Activated naive CD4-positive, alpha-beta T cell treated with anti-CD3 and anti-CD28 coated beads, Interleukin-2, amount 50 U/mL, for 72 hours (primary cell): ENCODE data around the gene RPS5. TPM values are rescaled to one million over a fixed set of nuclear protein-coding genes. Genes with fewer than 3 reads are reported as not detected.
"Not testable (repeated sequence)": the region's sequence is repeated elsewhere in the genome, so short reads cannot be mapped to it uniquely, and the experiment has no call there.

Experiments
- ATAC-seq, 2 donors: fragments of 150-1000 bp; cut with Tn5 transposase; 2 replicates each; pipeline ENCODE4 v1.10.0; 2021; ENCODE audit warnings: mild to moderate bottlenecking in 2 of 2, moderate library complexity in 2 of 2
- DNase-seq, 2 donors: peaks; one replicate each; pipeline ENCODE4 v3.0.0; 2021 to 2022; ENCODE audit warnings: low spot score in 2 of 2
- H3K27ac Mint-ChIP-seq, 2 donors: one replicate each; pipeline ENCODE4 v1.8.0; 2022; ENCODE audit warnings: mild to moderate bottlenecking in 2 of 2, mixed read lengths in 2 of 2
- H3K36me3 Mint-ChIP-seq, 2 donors: one replicate each; pipeline ENCODE4 v1.8.0; 2022; ENCODE audit warnings: mixed read lengths in 2 of 2
- H3K9me3 Mint-ChIP-seq, 2 donors: one replicate each; pipeline ENCODE4 v1.8.0; 2022; ENCODE audit warnings: mixed read lengths in 2 of 2
- total RNA-seq, 2 donors: library from RNA; stranded (reverse); gene quantifications; one replicate each; pipeline ENCODE4 v1.2.3, GENCODE V29; 2022

Gene RPS5
- total RNA-seq, 2 donors from 2014 or later: 1,454 to 1,511 TPM

DNA sequence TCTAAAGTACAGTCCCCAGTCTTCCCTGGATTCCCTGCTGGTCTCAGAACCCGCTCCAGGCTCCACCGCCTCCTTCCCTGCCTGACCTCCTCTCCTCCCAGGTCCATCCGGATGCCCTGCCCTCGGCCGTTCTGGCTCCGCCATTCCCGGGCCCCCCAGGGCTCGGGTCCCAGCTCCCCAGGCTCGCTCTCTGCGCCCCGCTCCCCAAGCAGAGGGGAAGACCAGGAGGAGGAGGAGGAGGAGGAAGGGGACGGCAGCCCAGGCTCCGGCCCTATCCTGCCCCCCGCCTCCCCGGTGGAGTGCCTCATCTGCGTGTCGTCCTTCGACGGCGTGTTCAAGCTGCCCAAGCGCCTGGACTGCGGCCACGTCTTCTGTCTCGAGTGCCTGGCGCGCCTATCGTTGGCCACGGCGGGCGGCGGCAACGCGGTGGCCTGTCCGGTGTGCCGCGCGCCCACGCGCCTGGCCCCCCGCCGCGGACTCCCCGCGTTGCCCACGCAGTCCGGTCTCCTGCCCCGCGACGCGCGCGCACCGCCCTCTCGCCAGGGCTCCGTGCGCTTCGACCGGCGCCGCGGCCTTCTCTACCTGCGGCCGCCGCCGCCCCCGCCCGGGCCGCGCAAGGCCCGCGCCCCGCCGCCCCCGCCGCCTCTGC lies 9.0 kb downstream of the RPS5 start:
- ATAC-seq: no peak
- DNase-seq: no peak
- peaks cover 19 to 23% of the 10 kb centered on the region in 2 donors for H3K36me3 Mint-ChIP-seq
- no peaks in the 10 kb centered on the region for H3K9me3 Mint-ChIP-seq
- no peak overlapping the region for H3K27ac Mint-ChIP-seq

GRCh38 chr19:58396691-58397532 lies 9.8 kb downstream of the RPS5 start:
- Mint-ChIP-seq H3K9me3 (no peaks in the 10 kb centered on the region), H3K36me3 (peaks cover 18 to 23% of the 10 kb centered on the region in 2 donors), H3K27ac (no peak overlapping the region)
- ATAC-seq (no peak), DNase-seq (no peak)

GRCh38 chr19:58397533-58398037 lies 10.5 kb downstream of the RPS5 start:
- no peak overlapping the region for H3K27ac Mint-ChIP-seq

GRCh38 chr19:58398087-58398486 lies 11.0 kb downstream of the RPS5 start:
- Mint-ChIP-seq H3K36me3 (peaks cover 18% of the 10 kb centered on the region in 2 donors), H3K27ac (no peak overlapping the region), H3K9me3 (no peaks in the 10 kb centered on the region)
- ATAC-seq (no peak), DNase-seq (no peak)

More at GRCh38 chr19:58397533-58398037, 10.5 kb downstream of the RPS5 start:
- ATAC-seq: no peak
- DNase-seq: no peak
- Mint-ChIP-seq H3K9me3 (no peaks in the 10 kb centered on the region), H3K36me3 (peaks cover 18 to 23% of the 10 kb centered on the region in 2 donors)

- DNase-seq: no peak
- Mint-ChIP-seq H3K36me3 (peaks cover 13 to 16% of the 10 kb centered on the region in 2 donors), H3K27ac (no peak overlapping the region), H3K9me3 (no peaks in the 10 kb centered on the region)
- ATAC-seq: no peak
Observed at GRCh38 chr19:58398545-58398944, 11.5 kb downstream of the RPS5 start.

GRCh38 chr19:58399903-58400302 lies 12.8 kb downstream of the RPS5 start:
- Mint-ChIP-seq H3K27ac (peak overlapping the region in 1 of 2 donors; percentile 53), H3K9me3 (no peaks in the 10 kb centered on the region), H3K36me3 (peaks cover under 1 to 2% of the 10 kb centered on the region in 2 donors)
- DNase-seq (no peak), ATAC-seq (no peak)

- H3K27ac Mint-ChIP-seq: peak overlapping the region; percentile 70 to 93
- ATAC-seq (no peak), DNase-seq (no peak)
- no peaks in the 10 kb centered on the region for H3K9me3 Mint-ChIP-seq
- no peaks in the 10 kb centered on the region for H3K36me3 Mint-ChIP-seq
Observed at GRCh38 chr19:58400316-58400915, 13.3 kb downstream of the RPS5 start.

DNA sequence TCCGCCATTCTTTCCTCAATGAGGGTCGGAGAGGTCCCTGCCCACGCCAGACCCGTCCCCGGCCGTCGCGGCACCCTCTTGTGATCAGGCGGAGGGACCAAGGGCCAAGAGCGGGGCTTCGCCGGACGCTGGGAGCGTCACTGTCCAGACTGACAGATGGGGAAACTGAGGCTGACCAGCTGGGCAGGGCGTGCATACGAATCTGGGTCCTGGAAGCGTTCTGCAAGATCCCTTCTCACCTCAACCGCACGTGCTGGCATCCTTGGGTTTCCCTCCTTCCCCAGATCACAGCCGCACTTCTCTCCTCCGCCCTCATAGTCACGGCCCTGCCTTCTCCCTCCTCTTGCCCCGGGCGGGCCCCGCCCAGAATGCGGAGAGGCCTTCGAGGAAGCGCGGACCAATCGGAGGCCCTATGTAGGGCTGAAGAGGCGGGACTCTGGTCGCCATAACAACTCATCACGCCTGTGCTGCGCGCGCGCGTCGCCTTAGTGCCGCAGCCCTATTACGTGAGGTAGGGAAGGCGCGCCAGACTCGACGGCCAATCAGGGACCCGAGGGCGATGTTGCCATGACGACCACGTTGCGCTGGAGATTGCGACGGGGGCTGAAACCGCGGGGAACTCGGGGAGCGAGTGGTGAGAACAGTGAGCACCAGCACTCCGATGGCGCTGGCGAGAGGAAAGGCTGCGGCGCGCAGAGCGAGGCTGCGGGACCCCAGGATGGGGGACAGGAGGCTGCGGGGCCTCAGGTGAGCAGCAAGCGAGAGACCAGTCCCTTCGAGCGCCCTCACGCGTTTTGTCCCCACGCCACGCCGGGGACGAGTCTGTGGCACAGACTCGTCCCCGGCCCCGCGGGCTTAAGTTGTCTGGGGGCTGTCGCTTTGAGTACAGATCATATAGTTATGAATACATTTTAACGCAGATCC lies 14.1 kb downstream of the RPS5 start:
- DNase-seq (peak; percentile 98 to 99), ATAC-seq (peak; percentile 97 to 99)
- H3K9me3 Mint-ChIP-seq: no peaks in the 10 kb centered on the region
- H3K36me3 Mint-ChIP-seq: no peaks in the 10 kb centered on the region
- H3K27ac Mint-ChIP-seq: peak overlapping the region; percentile 70 to 93

- H3K9me3 Mint-ChIP-seq: no peaks in the 10 kb centered on the region
- no peaks in the 10 kb centered on the region for H3K36me3 Mint-ChIP-seq
- ATAC-seq: no peak
- DNase-seq: no peak
- peak overlapping the region in 1 of 2 donors; percentile 70 for H3K27ac Mint-ChIP-seq
Observed at GRCh38 chr19:58401840-58402421, 14.9 kb downstream of the RPS5 start.

DNA sequence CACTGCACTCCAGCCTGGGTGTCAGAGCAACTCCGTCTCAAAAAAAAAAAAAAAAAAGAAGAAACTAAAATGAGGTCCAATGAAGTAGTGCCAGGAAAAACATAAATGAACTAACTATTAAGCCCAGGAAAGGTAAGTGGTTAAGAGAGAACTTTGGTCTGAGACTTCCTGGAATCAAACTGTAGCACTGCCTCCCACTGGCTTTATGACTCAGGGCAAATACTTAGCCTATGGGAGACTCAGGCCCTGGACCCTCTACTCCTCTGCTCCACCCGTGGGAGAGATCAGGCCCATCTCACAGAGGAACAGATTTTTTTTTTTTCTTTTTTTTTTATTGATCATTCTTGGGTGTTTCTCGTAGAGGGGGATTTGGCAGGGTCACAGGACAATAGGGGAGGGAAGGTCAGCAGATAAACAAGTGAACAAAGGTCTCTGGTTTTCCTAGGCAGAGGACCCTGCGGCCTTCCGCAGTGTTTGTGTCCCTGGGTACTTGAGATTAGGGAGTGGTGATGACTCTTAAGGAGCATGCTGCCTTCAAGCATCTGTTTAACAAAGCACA lies 16.9 kb downstream of the RPS5 start:
- ATAC-seq: not testable (repeated sequence)

GRCh38 chr19:58406818-58407657 lies 20.0 kb downstream of the RPS5 start:
- ATAC-seq (no peak), DNase-seq (no peak)
- peaks cover 6 to 15% of the 10 kb centered on the region in 2 donors for H3K36me3 Mint-ChIP-seq
- H3K9me3 Mint-ChIP-seq: no peaks in the 10 kb centered on the region
- peak overlapping the region; percentile 83 to 91 for H3K27ac Mint-ChIP-seq

More for the DNA sequence above, 16.9 kb downstream of the RPS5 start:
- DNase-seq, H3K36me3 Mint-ChIP-seq, H3K9me3 Mint-ChIP-seq: not testable (repeated sequence)
- peak overlapping the region in 1 of 2 donors; percentile 55 for H3K27ac Mint-ChIP-seq

- H3K9me3 Mint-ChIP-seq: no peaks in the 10 kb centered on the region
- H3K27ac Mint-ChIP-seq: peak overlapping the region; percentile 83 to 93
- peaks cover 6 to 15% of the 10 kb centered on the region in 2 donors for H3K36me3 Mint-ChIP-seq
- ATAC-seq (peak in 1 of 2 donors; percentile 26), DNase-seq (no peak)
Observed at GRCh38 chr19:58407658-58408151, 20.6 kb downstream of the RPS5 start.

DNA sequence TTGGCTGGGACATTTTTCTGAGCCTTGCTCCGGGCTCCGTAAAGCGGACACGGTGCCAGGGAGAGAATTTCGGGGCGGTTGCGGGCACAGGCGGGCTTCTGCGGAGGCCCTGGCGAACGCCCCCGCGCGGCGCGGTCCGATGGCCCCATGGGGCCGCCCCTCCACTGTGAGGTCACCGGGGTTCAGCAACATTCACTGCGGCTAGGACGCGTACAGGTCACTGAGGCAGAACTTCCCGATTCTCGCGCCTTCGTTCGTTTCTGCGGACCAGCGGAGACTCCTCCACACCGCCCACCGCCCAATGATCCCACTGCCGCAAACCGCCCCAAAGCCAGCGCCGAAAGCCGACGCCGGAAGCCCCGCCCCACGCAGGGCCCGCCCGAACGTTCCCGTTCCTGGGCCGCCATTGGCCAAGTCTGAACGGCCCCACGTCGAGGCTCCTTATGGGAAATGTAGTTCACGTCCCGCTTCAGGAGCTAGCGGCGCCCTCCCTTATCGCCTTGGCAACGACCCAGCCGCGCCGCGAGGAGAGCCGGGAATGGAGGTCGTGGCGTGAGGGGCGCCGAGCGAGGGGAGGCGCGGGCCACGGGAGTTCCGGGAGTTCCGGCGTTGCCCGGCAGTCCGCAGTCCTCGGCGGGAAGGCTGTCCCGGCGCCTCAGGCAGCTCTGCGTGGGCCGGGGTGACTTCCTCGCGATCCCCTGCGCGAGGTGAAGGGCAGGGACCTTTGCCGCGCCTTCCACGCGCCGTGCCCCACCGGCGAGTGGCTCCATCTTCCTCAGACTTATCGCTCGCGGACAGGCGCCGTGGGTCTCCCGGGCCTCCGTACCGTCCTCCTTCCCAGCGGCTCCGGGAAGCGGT lies 21.3 kb downstream of the RPS5 start, which contains the start of gene ZNF584:
TSS of gene ZNF584 (plus strand) at position 498 of the 858 bp plus-strand sequence. CDS start 499 bp downstream, outside the sequence.
- ATAC-seq: peak; percentile 92 to 97
- peak within 1 kb of the TSS; percentile 83 to 93 for H3K27ac Mint-ChIP-seq
- no peaks in the 10 kb centered on the region for H3K9me3 Mint-ChIP-seq
- peaks cover 6 to 15% of the 10 kb centered on the region in 2 donors for H3K36me3 Mint-ChIP-seq
- peak; percentile 94 to 97 for DNase-seq
